ENCODE results near the gene FAM83B. TPM values are rescaled to one million over a fixed set of nuclear protein-coding genes. Genes with fewer than 3 reads are reported as not detected.
"Not testable (repeated sequence)": the region's sequence is repeated elsewhere in the genome, so short reads cannot be mapped to it uniquely, and the experiment has no call there.

FAM83B gene
- total RNA-seq, 1 donor, result not detected

DNA sequence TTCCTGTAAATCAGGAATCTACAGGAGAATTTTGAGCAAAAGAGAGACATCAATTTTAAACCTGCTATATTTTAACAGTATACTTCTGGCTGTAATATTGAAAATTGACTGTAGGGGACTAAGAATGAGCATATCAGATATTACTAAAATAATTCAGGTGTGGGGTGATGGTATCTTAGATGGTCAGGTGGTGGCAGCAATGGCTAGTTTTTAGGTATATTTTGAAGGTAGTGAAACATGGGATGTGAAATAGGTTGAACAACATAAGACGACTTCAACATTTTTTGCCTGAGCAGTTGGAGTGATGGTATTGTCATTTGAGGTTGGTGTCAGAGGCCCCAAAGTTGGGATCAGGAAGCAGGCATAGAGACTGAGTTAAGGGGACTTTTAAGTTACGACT lies 32.1 kb downstream of the FAM83B start:
- H3K4me3 ChIP-seq (ENCODE audit: insufficient read depth, low read length), result no peak overlapping the region
- no peaks in the 10 kb centered on the region for H4K20me1 ChIP-seq (ENCODE audit: insufficient read depth, low read length)
- H3K9me3 ChIP-seq (ENCODE audit: low read depth, low read length), result no peaks in the 10 kb centered on the region
- no peaks in the 10 kb centered on the region for H3K27me3 ChIP-seq (ENCODE audit: insufficient read depth, low read length)
- TF ChIP-seq, protein P1, sequence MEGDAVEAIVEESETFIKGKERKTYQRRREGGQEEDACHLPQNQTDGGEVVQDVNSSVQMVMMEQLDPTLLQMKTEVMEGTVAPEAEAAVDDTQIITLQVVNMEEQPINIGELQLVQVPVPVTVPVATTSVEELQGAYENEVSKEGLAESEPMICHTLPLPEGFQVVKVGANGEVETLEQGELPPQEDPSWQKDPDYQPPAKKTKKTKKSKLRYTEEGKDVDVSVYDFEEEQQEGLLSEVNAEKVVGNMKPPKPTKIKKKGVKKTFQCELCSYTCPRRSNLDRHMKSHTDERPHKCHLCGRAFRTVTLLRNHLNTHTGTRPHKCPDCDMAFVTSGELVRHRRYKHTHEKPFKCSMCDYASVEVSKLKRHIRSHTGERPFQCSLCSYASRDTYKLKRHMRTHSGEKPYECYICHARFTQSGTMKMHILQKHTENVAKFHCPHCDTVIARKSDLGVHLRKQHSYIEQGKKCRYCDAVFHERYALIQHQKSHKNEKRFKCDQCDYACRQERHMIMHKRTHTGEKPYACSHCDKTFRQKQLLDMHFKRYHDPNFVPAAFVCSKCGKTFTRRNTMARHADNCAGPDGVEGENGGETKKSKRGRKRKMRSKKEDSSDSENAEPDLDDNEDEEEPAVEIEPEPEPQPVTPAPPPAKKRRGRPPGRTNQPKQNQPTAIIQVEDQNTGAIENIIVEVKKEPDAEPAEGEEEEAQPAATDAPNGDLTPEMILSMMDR (IDR thresholded peaks at IDR 0.05; ENCODE audit: extremely low read depth, low read depth, low read length), result no peak
- H3K27ac ChIP-seq (ENCODE audit: low read depth, low read length), result no peak overlapping the region
- no peaks in the 10 kb centered on the region for H3K79me2 ChIP-seq (ENCODE audit: insufficient read depth, low read length)
- no peak for DNase-seq (ENCODE audit: insufficient read length, low spot score, missing footprints)
- no peaks in the 10 kb centered on the region for H3K4me1 ChIP-seq (ENCODE audit: insufficient read depth, low read length)
- no peak overlapping the region for H2AFZ ChIP-seq (ENCODE audit: low read length)
- H3K36me3 ChIP-seq (ENCODE audit: insufficient read depth, low read length), result no peaks in the 10 kb centered on the region
- H3K4me2 ChIP-seq (ENCODE audit: insufficient read depth, low read length), result no peak overlapping the region

DNA sequence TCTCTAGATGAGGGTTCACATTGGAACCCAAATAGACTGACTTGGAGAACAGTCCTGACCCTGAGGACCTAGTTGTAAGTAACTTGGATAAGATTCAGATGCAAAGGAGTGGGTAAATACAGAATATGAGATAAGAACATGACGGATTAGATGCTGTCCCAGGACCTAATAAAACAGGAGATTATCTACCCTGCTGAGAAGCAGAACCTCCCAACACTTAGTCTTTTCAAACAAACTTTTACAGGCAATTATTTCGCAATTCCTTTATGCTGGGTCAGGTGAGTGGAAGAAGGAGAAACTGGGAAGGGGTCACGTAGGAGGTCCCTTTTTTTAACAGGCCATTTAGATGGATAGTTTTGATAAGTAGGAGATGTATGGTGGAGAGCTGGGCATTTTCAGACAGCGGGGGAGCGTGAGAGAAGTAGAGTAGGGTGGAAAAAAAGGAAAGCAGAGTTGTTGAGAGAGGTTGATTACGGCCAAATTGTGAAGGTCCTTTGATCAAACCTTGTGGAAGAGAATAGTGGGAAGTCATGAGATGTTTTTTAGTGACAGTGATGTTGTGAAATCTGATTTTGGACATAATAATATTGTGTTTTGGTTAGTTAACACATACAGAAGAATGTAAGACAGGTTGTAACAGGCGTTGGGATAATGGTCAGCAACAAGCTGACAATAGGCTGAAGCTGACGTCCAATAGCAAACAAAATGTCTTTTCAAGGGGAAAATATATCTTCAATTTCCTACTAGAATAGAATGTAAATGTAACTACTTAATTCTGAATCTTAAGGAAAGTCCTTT lies 32.8 kb downstream of the FAM83B start:
- H3K4me1 ChIP-seq (ENCODE audit: insufficient read depth, low read length), result no peaks in the 10 kb centered on the region
- no peak overlapping the region for H2AFZ ChIP-seq (ENCODE audit: low read length)
- no peaks in the 10 kb centered on the region for H3K9me3 ChIP-seq (ENCODE audit: low read depth, low read length)
- no peak for DNase-seq (ENCODE audit: insufficient read length, low spot score, missing footprints)
- H3K4me2 ChIP-seq (ENCODE audit: insufficient read depth, low read length), result no peak overlapping the region
- no peaks in the 10 kb centered on the region for H4K20me1 ChIP-seq (ENCODE audit: insufficient read depth, low read length)
- no peak overlapping the region for H3K4me3 ChIP-seq (ENCODE audit: insufficient read depth, low read length)
- no peak overlapping the region for H3K27ac ChIP-seq (ENCODE audit: low read depth, low read length)
- no peaks in the 10 kb centered on the region for H3K79me2 ChIP-seq (ENCODE audit: insufficient read depth, low read length)
- H3K36me3 ChIP-seq (ENCODE audit: insufficient read depth, low read length), result no peaks in the 10 kb centered on the region
- H3K27me3 ChIP-seq (ENCODE audit: insufficient read depth, low read length), result no peaks in the 10 kb centered on the region
- TF ChIP-seq, protein P1 (IDR thresholded peaks at IDR 0.05; ENCODE audit: extremely low read depth, low read depth, low read length), result no peak

- TF ChIP-seq, protein P1 (IDR thresholded peaks at IDR 0.05; ENCODE audit: extremely low read depth, low read depth, low read length), result no peak
- Histone ChIP-seq H3K79me2 (ENCODE audit: insufficient read depth, low read length) (no peaks in the 10 kb centered on the region), H2AFZ (ENCODE audit: low read length) (no peak overlapping the region)
These were observed 34.6 kb downstream of the FAM83B start for GRCh38 chr6:54881067-54881730.

DNA sequence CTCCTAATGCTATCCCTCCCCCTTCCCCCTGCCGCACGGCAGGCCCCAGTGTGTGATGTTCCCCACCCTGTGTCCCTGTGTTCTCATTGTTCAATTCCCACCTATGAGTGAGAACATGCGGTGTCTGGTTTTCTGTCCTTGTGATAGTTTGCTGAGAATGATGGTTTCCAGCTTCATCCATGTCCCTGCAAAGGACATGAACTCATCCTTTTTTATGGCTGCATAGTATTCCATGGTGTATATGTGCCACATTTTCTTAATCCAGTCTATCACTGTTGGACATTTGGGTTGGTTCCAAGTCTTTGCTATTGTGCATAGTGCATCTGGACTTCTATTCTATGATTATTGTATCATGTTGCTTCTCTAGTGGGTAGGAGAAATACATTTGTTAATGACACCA lies 35.3 kb downstream of the FAM83B start:
- not testable (repeated sequence) for H4K20me1 ChIP-seq (ENCODE audit: insufficient read depth, low read length); H3K9me3 ChIP-seq (ENCODE audit: low read depth, low read length); H3K27ac ChIP-seq (ENCODE audit: low read depth, low read length); H3K27me3 ChIP-seq (ENCODE audit: insufficient read depth, low read length); H3K4me3 ChIP-seq (ENCODE audit: insufficient read depth, low read length); H3K36me3 ChIP-seq (ENCODE audit: insufficient read depth, low read length); DNase-seq (ENCODE audit: insufficient read length, low spot score, missing footprints); H3K4me2 ChIP-seq (ENCODE audit: insufficient read depth, low read length); H3K79me2 ChIP-seq (ENCODE audit: insufficient read depth, low read length); H2AFZ ChIP-seq (ENCODE audit: low read length); H3K4me1 ChIP-seq (ENCODE audit: insufficient read depth, low read length)

More at GRCh38 chr6:54881067-54881730, 34.6 kb downstream of the FAM83B start:
- Histone ChIP-seq H3K4me3 (ENCODE audit: insufficient read depth, low read length) (no peak overlapping the region), H3K27ac (ENCODE audit: low read depth, low read length) (no peak overlapping the region), H3K4me1 (ENCODE audit: insufficient read depth, low read length) (no peaks in the 10 kb centered on the region), H3K4me2 (ENCODE audit: insufficient read depth, low read length) (no peak overlapping the region), H4K20me1 (ENCODE audit: insufficient read depth, low read length) (no peaks in the 10 kb centered on the region), H3K9me3 (ENCODE audit: low read depth, low read length) (no peaks in the 10 kb centered on the region), H3K27me3 (ENCODE audit: insufficient read depth, low read length) (no peaks in the 10 kb centered on the region), H3K36me3 (ENCODE audit: insufficient read depth, low read length) (no peaks in the 10 kb centered on the region)
- DNase-seq (ENCODE audit: insufficient read length, low spot score, missing footprints), result no peak

All from osteoblast (primary cell).